GM13976 (cell line): ENCODE results near the gene DNAJC21.
"Not testable (repeated sequence)": the region's sequence is repeated elsewhere in the genome, so short reads cannot be mapped to it uniquely, and the experiment has no call there.

Experiments used
- DNase-seq: peaks from one replicate; pipeline ENCODE4 v3.0.0; 2012; ENCODE audit warnings: low spot score
- CTCF ChIP-seq: IDR thresholded peaks from 2 replicates; pipeline ENCODE4 v1.5.1; 2012; ENCODE audit warnings: borderline replicate concordance, mild to moderate bottlenecking; ENCODE audit not compliant: insufficient read depth; ENCODE audit errors: extremely low read depth, missing control alignments, control extremely low read depth
- in situ Hi-C: fragments of 300-500 bp; cut with MboI; formaldehyde crosslinking; loops from one replicate; pipeline ENCODE4 v1.12.0; 2022; ENCODE audit warnings: low sequenced_read_pairs, mixed read lengths, inconsistent platforms; ENCODE audit not compliant: unreplicated experiment

DNAJC21 gene

GRCh38 chr5:34944460-34945047 is 15.2 kb downstream of the DNAJC21 start:
- in situ Hi-C loops, result no loop called here
- TF ChIP-seq CTCF, result no peak
- DNase-seq, result no peak

GRCh38 chr5:34957321-34957720 is 28.0 kb downstream of the DNAJC21 start:
- in situ Hi-C loops, result no loop called here
- TF ChIP-seq CTCF, result no peak
- DNase-seq, result no peak

GRCh38 chr5:34957857-34958690 is 28.7 kb downstream of the DNAJC21 start:
- TF ChIP-seq CTCF, result peak; percentile 48
- peak; percentile 55 for DNase-seq
- in situ Hi-C loops, result no loop called here

- in situ Hi-C loops, result no loop called here
- peak; percentile 53 for DNase-seq
- TF ChIP-seq CTCF, result no peak
These were observed 30.0 kb downstream of the DNAJC21 start for GRCh38 chr5:34959323-34959722.

GRCh38 chr5:34967540-34967939 is 38.2 kb downstream of the DNAJC21 start:
- DNase-seq, result no peak
- in situ Hi-C loops, result no loop called here
- TF ChIP-seq CTCF, result no peak

GRCh38 chr5:34968258-34968657 is 38.9 kb downstream of the DNAJC21 start:
- no peak for TF ChIP-seq CTCF
- DNase-seq, result no peak
- in situ Hi-C loops, result no loop called here

GRCh38 chr5:34970552-34970951 is 41.2 kb downstream of the DNAJC21 start:
- in situ Hi-C loops, result no loop called here
- no peak for TF ChIP-seq CTCF
- no peak for DNase-seq

GRCh38 chr5:34971655-34972054 is 42.3 kb downstream of the DNAJC21 start:
- DNase-seq, in situ Hi-C loops: not testable (repeated sequence)
